Upper lobe of right lung (tissue), 1 donor: ENCODE data around the gene STARD8. TPM values are rescaled to one million over a fixed set of nuclear protein-coding genes. Genes with fewer than 3 reads are reported as not detected.

ENCODE experiments used
- ATAC-seq: fragments of 200-7000 bp; cut with Tn5 transposase; one replicate; pipeline ENCODE4 v1.9.1; 2020; ENCODE audit warnings: mild to moderate bottlenecking, moderate library complexity
- DNase-seq: peaks from one replicate; pipeline ENCODE4 v3.0.0-alpha.2; 2020
- H3K27ac ChIP-seq: fragments of 200-600 bp; one replicate; pipeline ENCODE4 v1.8.0; 2022
- H3K27me3 ChIP-seq: fragments of 200-600 bp; one replicate; pipeline ENCODE4 v1.8.0; 2022; ENCODE audit warnings: mild to moderate bottlenecking
- H3K36me3 ChIP-seq: fragments of 200-600 bp; one replicate; pipeline ENCODE4 v1.8.0; 2022
- H3K4me1 ChIP-seq: fragments of 200-600 bp; one replicate; pipeline ENCODE4 v1.8.0; 2022
- H3K4me3 ChIP-seq: fragments of 200-600 bp; one replicate; pipeline ENCODE4 v1.8.0; 2022; ENCODE audit warnings: mild to moderate bottlenecking
- H3K9me3 ChIP-seq: fragments of 200-600 bp; one replicate; pipeline ENCODE4 v1.8.0; 2022
- intact Hi-C: fragments of 100-400 bp; cut with DNase I; formaldehyde crosslinking; loops from one replicate; pipeline ENCODE4 v1.11.0; 2022
- total RNA-seq: library from RNA; stranded (reverse); fragmentation: NEBNext Ultra II Directional; extraction: Animal tissue kit (Norgen Biotek cat#: 25700); gene quantifications from one replicate; pipeline ENCODE4 v1.2.1, GENCODE V29; 2021
- TF ChIP-seq, protein P1 (sequence below): fragments of 200-600 bp; IDR thresholded peaks from one replicate; pipeline ENCODE4 v1.8.0; 2022; ENCODE audit warnings: antibody characterized with exemption
- donor health status: DM: no; HTN: yes; CAD: no; lungs with severe emphysema.

Gene STARD8
- total RNA-seq, 1 donor from 2014 or later, result 39.4 TPM

DNA sequence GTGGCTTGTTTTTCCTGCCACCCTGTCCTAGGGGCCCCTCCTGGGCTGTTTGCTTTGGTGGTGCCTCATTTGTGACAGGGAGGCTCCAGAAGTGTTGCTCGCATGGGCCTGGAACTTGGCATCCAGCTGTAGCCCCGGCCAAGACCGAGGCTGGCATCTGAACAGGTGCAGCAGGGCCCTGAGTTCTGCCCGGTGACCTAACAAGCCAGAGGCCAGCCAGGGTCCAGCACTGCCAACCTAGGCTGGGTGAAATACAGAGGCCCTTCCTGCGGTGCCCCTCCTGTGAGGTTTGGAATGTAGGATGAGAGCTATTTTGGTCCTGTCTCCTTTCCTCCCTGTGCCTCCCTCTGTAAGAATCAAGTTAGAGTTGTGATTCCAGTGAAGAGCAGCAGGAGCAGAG, 58.5 kb downstream of the STARD8 start:
- no peaks in the 10 kb centered on the region for H3K36me3 ChIP-seq

DNA sequence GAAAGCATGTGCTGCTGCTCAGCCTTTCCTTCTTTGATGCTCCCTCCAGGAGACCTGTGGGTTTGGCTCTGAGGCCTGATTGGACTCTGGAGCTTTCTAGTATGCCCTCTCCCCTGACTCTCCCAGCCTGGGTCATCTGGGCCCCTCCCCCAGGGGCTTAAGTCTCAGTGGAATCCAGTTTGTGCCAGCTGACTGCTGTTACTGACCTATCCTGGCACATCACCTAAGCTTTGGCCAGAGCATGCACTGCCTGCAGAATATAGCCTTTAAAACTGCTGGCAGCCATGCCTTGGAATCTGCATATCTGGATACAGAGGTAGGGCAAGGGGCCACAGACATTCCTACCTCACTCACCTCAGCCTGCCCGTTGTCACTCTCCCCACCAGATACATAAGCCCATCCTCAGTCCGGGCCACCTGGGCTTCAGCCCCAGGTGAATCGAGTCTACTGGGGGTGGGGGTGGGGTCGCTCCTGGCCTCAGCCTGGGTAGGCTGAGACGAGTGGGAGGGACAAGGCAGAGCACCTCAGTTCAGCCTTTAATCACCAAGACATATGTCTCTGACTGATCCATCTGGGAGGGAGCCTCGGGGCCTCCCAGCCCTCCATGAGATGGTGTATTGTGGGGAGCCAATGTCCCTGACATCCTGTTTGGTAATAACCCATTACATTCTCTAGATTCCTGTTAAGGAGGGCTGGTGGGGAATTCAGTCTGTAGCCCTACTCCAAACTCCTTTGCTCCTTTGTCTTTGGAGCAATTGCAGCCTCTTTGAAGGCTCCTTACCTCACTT, 61.2 kb downstream of the STARD8 start:
- no peak overlapping the region for H3K27ac ChIP-seq
- no peaks in the 10 kb centered on the region for H3K36me3 ChIP-seq
- DNase-seq (no peak), ATAC-seq (no peak)
- no peaks in the 10 kb centered on the region for H3K9me3 ChIP-seq
- no peaks in the 10 kb centered on the region for H3K27me3 ChIP-seq
- H3K4me3 ChIP-seq, result no peak overlapping the region
- TF ChIP-seq, protein P1, sequence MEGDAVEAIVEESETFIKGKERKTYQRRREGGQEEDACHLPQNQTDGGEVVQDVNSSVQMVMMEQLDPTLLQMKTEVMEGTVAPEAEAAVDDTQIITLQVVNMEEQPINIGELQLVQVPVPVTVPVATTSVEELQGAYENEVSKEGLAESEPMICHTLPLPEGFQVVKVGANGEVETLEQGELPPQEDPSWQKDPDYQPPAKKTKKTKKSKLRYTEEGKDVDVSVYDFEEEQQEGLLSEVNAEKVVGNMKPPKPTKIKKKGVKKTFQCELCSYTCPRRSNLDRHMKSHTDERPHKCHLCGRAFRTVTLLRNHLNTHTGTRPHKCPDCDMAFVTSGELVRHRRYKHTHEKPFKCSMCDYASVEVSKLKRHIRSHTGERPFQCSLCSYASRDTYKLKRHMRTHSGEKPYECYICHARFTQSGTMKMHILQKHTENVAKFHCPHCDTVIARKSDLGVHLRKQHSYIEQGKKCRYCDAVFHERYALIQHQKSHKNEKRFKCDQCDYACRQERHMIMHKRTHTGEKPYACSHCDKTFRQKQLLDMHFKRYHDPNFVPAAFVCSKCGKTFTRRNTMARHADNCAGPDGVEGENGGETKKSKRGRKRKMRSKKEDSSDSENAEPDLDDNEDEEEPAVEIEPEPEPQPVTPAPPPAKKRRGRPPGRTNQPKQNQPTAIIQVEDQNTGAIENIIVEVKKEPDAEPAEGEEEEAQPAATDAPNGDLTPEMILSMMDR, result no peak
- H3K4me1 ChIP-seq, result no peaks in the 10 kb centered on the region
- intact Hi-C loops, result no loop called here

More for the DNA sequence above, 58.5 kb downstream of the STARD8 start:
- Histone ChIP-seq H3K9me3 (no peaks in the 10 kb centered on the region), H3K27me3 (no peaks in the 10 kb centered on the region), H3K4me3 (no peak overlapping the region), H3K4me1 (no peaks in the 10 kb centered on the region), H3K27ac (no peak overlapping the region)
- DNase-seq, result no peak
- intact Hi-C loops, result no loop called here
- TF ChIP-seq, protein P1, result no peak
- ATAC-seq, result no peak

DNA sequence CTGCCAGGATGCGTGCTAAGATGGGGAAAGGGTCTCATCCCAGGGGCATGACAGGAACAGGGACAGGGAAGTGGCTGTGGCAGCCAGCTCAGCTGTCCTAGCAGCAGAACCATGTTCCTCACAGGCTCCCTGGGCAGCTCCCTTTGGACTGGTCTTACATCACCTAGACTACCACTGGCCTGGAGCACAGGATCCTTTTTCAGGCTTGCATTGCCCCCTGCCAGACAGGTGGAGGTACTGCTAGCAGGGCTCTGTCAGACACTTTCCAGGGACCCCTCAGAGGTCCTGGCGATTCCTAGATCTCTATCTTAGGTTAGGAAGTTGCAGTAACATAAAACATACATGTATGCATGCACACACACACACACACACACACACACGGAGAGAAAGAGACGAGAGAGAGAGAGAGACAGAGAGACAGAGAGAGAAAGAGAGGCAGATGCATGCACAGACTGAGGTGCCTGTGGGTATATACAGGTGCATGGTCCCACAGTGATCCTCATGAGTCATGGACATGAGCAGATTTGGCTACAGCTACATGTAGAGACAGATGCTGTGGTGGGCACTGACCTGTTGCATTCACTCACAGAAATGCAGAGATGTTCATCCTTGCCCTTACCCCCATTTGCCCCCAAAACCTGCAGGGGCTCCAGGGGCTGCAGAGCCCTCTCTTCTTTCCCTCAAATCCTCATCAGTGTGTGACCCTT, 63.6 kb downstream of the STARD8 start:
- Histone ChIP-seq H3K27ac (no peak overlapping the region), H3K4me1 (no peaks in the 10 kb centered on the region), H3K9me3 (no peaks in the 10 kb centered on the region), H3K4me3 (no peak overlapping the region), H3K27me3 (no peaks in the 10 kb centered on the region), H3K36me3 (no peaks in the 10 kb centered on the region)
- DNase-seq, result no peak
- TF ChIP-seq, protein P1, result peak; percentile 35
- intact Hi-C loops, result no loop called here
- peak; percentile 90 for ATAC-seq

DNA sequence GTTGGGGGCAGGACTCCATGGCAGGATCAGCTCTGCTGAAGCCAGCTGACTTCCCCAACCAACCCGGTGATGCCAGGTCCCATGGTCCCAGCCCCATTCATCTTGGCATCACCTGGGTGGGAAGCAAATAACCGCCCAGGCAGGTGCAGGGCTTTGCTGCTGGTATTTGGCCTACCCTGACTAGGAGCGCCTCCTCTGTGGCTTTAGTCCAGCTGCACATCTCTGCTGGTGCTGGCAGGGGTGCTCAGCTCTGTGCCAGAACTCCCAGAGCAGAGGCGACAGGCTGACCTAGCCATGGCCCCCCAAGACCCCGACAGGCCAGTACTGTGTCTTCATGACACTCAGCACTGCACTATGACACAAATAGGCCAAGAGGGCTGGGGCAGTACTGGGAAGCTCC, 64.4 kb downstream of the STARD8 start:
- no peaks in the 10 kb centered on the region for H3K27me3 ChIP-seq
- intact Hi-C loops, result no loop called here
- no peaks in the 10 kb centered on the region for H3K4me1 ChIP-seq
- no peaks in the 10 kb centered on the region for H3K36me3 ChIP-seq
- DNase-seq (no peak), ATAC-seq (no peak)
- no peaks in the 10 kb centered on the region for H3K9me3 ChIP-seq
- no peak overlapping the region for H3K4me3 ChIP-seq
- no peak overlapping the region for H3K27ac ChIP-seq
- TF ChIP-seq, protein P1, result no peak

DNA sequence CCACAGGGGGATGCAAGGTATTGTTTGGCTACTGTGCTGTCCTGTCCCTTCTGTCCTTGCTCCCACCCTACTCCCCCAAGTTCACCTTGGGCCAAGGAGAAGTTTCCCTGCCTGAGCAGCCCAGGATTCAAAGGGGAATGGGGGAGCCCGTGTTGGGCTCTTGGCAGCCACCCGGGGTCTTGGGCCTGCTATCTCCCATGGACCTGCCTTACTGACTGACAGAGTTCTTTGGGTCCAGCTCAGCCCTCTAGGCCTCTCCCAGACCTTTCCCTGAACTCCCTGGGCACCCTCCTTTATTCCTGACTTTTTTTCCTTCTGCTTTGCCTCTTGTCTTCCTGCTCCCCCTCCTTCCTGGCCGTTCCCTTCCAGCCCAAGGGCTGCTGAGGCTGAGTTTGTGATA, 67.4 kb downstream of the STARD8 start:
- TF ChIP-seq, protein P1, result no peak
- Histone ChIP-seq H3K4me1 (no peaks in the 10 kb centered on the region), H3K9me3 (no peaks in the 10 kb centered on the region), H3K4me3 (no peak overlapping the region), H3K36me3 (no peaks in the 10 kb centered on the region), H3K27me3 (no peaks in the 10 kb centered on the region), H3K27ac (no peak overlapping the region)
- ATAC-seq, result no peak
- intact Hi-C loops, result no loop called here
- no peak for DNase-seq
